ENCODE results near the gene TXNRD2. TPM values are rescaled to one million over a fixed set of nuclear protein-coding genes. Genes with fewer than 3 reads are reported as not detected.
A peak's percentile ranks its signal among the peaks of the same experiment; 100 is the strongest.

Gene TXNRD2
- total and polyA plus RNA-seq, 2 donors from 2014 or later = 28.6 to 50.6 TPM

GRCh38 chr22:19889951-19890350 lies 51.7 kb downstream of the TXNRD2 start:
- no peak for TF ChIP-seq CTCF (IDR thresholded peaks at IDR 0.05; ENCODE audit: borderline replicate concordance, extremely low read depth, insufficient read depth)
- Histone ChIP-seq H3K9me3 (ENCODE audit: control insufficient read depth in 2 of 3, insufficient read depth in 1 of 3, low read length in 3 of 3) (no peaks in the 10 kb centered on the region), H3K9ac (ENCODE audit: low read length in 3 of 3) (no peak overlapping the region), H3K4me3 (ENCODE audit: low read length in 3 of 3) (no peak overlapping the region), H3K36me3 (ENCODE audit: control insufficient read depth in 2 of 3, insufficient read depth in 3 of 3, low read length in 3 of 3) (peaks cover 0 to 8% (median 4%) of the 10 kb centered on the region in 3 donors), H3K27ac (ENCODE audit: low read depth in 2 of 2, low read length in 2 of 2) (no peak overlapping the region), H3K27me3 (ENCODE audit: control insufficient read depth, insufficient read depth, low read length) (no peaks in the 10 kb centered on the region), H3K4me1 (ENCODE audit: control insufficient read depth in 2 of 3, insufficient read depth in 2 of 3, low read depth in 1 of 3, low read length in 3 of 3) (peaks cover 0 to 6% (median 0%) of the 10 kb centered on the region in 3 donors)
- FAIRE-seq (no peak), DNase-seq (peak in 1 of 5 donors; percentile 39)
- intact Hi-C loops (cut with DNase I) = no loop called here

GRCh38 chr22:19888131-19888746 lies 53.4 kb downstream of the TXNRD2 start:
- Histone ChIP-seq H3K9me3 (ENCODE audit: control insufficient read depth in 2 of 3, insufficient read depth in 1 of 3, low read length in 3 of 3) (no peaks in the 10 kb centered on the region), H3K4me3 (ENCODE audit: low read length in 3 of 3) (no peak overlapping the region), H3K36me3 (ENCODE audit: control insufficient read depth in 2 of 3, insufficient read depth in 3 of 3, low read length in 3 of 3) (no peaks in the 10 kb centered on the region), H3K27ac (ENCODE audit: low read depth in 2 of 2, low read length in 2 of 2) (no peak overlapping the region), H3K27me3 (ENCODE audit: control insufficient read depth, insufficient read depth, low read length) (no peaks in the 10 kb centered on the region), H3K9ac (ENCODE audit: low read length in 3 of 3) (no peak overlapping the region), H3K4me1 (ENCODE audit: control insufficient read depth in 2 of 3, insufficient read depth in 2 of 3, low read depth in 1 of 3, low read length in 3 of 3) (peaks cover 0 to 6% (median 0%) of the 10 kb centered on the region in 3 donors)
- FAIRE-seq (no peak), DNase-seq (peak in 1 of 5 donors; percentile 65)
- intact Hi-C loops (cut with DNase I) = no loop called here
- TF ChIP-seq CTCF (IDR thresholded peaks at IDR 0.05; ENCODE audit: borderline replicate concordance, extremely low read depth, insufficient read depth) = no peak

GRCh38 chr22:19887256-19887985 lies 54.2 kb downstream of the TXNRD2 start:
- Histone ChIP-seq H3K4me1 (ENCODE audit: control insufficient read depth in 2 of 3, insufficient read depth in 2 of 3, low read depth in 1 of 3, low read length in 3 of 3) (peaks cover 0 to 6% (median 0%) of the 10 kb centered on the region in 3 donors), H3K9me3 (ENCODE audit: control insufficient read depth in 2 of 3, insufficient read depth in 1 of 3, low read length in 3 of 3) (no peaks in the 10 kb centered on the region), H3K27ac (ENCODE audit: low read depth in 2 of 2, low read length in 2 of 2) (no peak overlapping the region), H3K36me3 (ENCODE audit: control insufficient read depth in 2 of 3, insufficient read depth in 3 of 3, low read length in 3 of 3) (no peaks in the 10 kb centered on the region), H3K9ac (ENCODE audit: low read length in 3 of 3) (no peak overlapping the region), H3K4me3 (ENCODE audit: low read length in 3 of 3) (no peak overlapping the region), H3K27me3 (ENCODE audit: control insufficient read depth, insufficient read depth, low read length) (no peaks in the 10 kb centered on the region)
- TF ChIP-seq CTCF (IDR thresholded peaks at IDR 0.05; ENCODE audit: borderline replicate concordance, extremely low read depth, insufficient read depth) = no peak
- DNase-seq (peak in 1 of 5 donors; percentile 57), FAIRE-seq (no peak)
- intact Hi-C loops (cut with DNase I) = no loop called here
